GM12872 (cell line): Measurements from ENCODE around the gene SMURF1.

Experiments used
- TF ChIP-seq, protein P1 (sequence below): IDR thresholded peaks from 3 replicates; pipeline ENCODE4 v1.5.1; 2011; ENCODE audit warnings: low read depth, mild to moderate bottlenecking, low read length, moderate library complexity; ENCODE audit not compliant: insufficient read depth

Gene SMURF1

GRCh38 chr7:99008921-99009530 is 134.9 kb downstream of the SMURF1 start:
- TF ChIP-seq, protein P1, sequence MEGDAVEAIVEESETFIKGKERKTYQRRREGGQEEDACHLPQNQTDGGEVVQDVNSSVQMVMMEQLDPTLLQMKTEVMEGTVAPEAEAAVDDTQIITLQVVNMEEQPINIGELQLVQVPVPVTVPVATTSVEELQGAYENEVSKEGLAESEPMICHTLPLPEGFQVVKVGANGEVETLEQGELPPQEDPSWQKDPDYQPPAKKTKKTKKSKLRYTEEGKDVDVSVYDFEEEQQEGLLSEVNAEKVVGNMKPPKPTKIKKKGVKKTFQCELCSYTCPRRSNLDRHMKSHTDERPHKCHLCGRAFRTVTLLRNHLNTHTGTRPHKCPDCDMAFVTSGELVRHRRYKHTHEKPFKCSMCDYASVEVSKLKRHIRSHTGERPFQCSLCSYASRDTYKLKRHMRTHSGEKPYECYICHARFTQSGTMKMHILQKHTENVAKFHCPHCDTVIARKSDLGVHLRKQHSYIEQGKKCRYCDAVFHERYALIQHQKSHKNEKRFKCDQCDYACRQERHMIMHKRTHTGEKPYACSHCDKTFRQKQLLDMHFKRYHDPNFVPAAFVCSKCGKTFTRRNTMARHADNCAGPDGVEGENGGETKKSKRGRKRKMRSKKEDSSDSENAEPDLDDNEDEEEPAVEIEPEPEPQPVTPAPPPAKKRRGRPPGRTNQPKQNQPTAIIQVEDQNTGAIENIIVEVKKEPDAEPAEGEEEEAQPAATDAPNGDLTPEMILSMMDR: no peak

GRCh38 chr7:99008181-99008631 is 135.7 kb downstream of the SMURF1 start:
- TF ChIP-seq, protein P1: no peak

- TF ChIP-seq, protein P1: no peak
Observed at GRCh38 chr7:99006739-99007424, 137.0 kb downstream of the SMURF1 start.

- TF ChIP-seq, protein P1: no peak
Observed at GRCh38 chr7:99005776-99006175, 138.1 kb downstream of the SMURF1 start.

GRCh38 chr7:99004781-99005500 is 139.0 kb downstream of the SMURF1 start:
- TF ChIP-seq, protein P1: no peak

DNA sequence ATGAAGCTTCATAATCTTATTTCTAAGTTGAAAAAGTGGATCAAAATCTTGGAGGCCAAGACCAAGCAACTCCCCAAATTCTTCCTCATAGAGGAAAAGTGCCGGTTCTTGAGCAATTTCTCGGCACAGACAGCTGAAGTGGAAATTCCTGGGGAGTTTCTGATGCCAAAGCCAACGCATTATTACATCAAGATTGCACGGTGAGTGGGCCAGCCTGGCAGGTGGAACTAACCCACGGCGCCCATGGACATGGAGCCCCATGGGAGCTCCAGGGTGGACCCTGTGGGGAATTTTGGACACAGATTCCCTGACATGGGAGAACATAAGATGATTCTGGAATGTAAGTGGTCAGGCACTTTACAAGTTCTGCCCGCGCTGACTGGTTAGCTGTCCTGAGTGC is 139.7 kb downstream of the SMURF1 start:
- TF ChIP-seq, protein P1: no peak

- TF ChIP-seq, protein P1: no peak
Observed at GRCh38 chr7:99003419-99003818, 140.5 kb downstream of the SMURF1 start.
